Measurements from ENCODE around the gene KCNH5. TPM values are rescaled to one million over a fixed set of nuclear protein-coding genes. Genes with fewer than 3 reads are reported as not detected.

KCNH5 gene
- total RNA-seq, 2 experiments from 2014 or later = not detected

DNA sequence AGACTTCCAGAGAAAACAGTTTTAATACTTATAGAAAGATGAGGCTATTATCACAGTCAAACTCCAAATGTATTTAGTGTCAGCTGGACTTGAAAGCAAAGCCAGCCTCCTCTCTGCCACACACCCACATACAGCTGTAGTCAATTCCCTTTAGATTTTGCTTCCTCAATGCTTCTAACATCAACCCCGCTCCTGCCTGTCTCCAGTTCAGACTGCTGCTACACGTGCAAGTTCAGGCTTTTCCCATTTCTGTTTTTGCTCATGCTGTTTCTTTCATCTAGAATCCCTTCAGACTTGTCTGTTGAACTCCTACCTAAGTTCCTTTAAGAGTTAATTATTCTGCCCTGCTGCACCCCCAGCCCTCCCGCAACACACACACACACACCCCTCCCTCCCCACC is 380.0 kb downstream of the KCNH5 start:
- ATAC-seq (ENCODE audit: poor library complexity) = no peak
- Histone ChIP-seq H3K27me3 (ENCODE audit: control insufficient read depth in 1 of 2, insufficient read depth in 2 of 2, low read length in 2 of 2) (no peaks in the 10 kb centered on the region), H3K27ac (ENCODE audit: low read depth in 1 of 2, low read length in 2 of 2) (no peak overlapping the region), H3K36me3 (ENCODE audit: insufficient read depth, low read length) (no peaks in the 10 kb centered on the region), H3K4me1 (ENCODE audit: insufficient read depth, low read length) (no peaks in the 10 kb centered on the region), H3K4me3 (ENCODE audit: low read length) (no peak overlapping the region), H3K9me3 (ENCODE audit: control insufficient read depth in 1 of 2, insufficient read depth in 1 of 2, low read length in 2 of 2) (no peaks in the 10 kb centered on the region)
- no peak overlapping the region for H3K4me3 Mint-ChIP-seq
- POLR2A ChIA-PET = no interaction called here
- H3K4me1 Mint-ChIP-seq (ENCODE audit: low read depth) = no peaks in the 10 kb centered on the region
- peaks cover 6% of the 10 kb centered on the region for H3K9me3 Mint-ChIP-seq
- CTCF ChIA-PET = no interaction called here
- H3K36me3 Mint-ChIP-seq (ENCODE audit: low read depth) = no peaks in the 10 kb centered on the region
- no peak overlapping the region for H3K27ac Mint-ChIP-seq
- TF ChIP-seq, protein P1, sequence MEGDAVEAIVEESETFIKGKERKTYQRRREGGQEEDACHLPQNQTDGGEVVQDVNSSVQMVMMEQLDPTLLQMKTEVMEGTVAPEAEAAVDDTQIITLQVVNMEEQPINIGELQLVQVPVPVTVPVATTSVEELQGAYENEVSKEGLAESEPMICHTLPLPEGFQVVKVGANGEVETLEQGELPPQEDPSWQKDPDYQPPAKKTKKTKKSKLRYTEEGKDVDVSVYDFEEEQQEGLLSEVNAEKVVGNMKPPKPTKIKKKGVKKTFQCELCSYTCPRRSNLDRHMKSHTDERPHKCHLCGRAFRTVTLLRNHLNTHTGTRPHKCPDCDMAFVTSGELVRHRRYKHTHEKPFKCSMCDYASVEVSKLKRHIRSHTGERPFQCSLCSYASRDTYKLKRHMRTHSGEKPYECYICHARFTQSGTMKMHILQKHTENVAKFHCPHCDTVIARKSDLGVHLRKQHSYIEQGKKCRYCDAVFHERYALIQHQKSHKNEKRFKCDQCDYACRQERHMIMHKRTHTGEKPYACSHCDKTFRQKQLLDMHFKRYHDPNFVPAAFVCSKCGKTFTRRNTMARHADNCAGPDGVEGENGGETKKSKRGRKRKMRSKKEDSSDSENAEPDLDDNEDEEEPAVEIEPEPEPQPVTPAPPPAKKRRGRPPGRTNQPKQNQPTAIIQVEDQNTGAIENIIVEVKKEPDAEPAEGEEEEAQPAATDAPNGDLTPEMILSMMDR (IDR thresholded peaks at IDR 0.05) = no peak
- intact Hi-C loops (cut with DNase I, micrococcal nuclease) = no loop called here
- H3K27me3 Mint-ChIP-seq = no peaks in the 10 kb centered on the region
- DNase-seq = no peak

DNA sequence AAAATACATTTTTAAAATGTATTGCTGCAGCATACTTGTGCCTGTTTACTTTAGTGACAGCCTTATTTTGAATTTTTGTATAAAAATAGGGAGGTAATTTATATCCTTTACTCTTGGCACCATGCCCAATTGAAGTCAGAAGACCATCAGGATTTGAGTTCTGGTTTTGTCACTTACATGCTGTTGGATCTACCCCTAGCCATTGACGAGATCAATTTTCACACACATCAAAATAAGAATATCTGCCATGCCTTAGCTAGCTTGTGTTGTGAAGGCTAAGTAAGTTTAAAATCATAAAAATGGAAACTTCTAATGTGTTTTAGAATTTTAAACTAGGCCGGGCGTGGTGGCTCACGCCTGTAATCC is 381.8 kb downstream of the KCNH5 start:
- no peaks in the 10 kb centered on the region for H3K4me1 ChIP-seq (ENCODE audit: insufficient read depth, low read length)
- ChIA-PET POLR2A (no interaction called here), CTCF (no interaction called here)
- peaks cover 0 to 4% of the 10 kb centered on the region in 2 experiments for H3K9me3 ChIP-seq (ENCODE audit: control insufficient read depth in 1 of 2, insufficient read depth in 1 of 2, low read length in 2 of 2)
- no peaks in the 10 kb centered on the region for H3K27me3 ChIP-seq (ENCODE audit: control insufficient read depth in 1 of 2, insufficient read depth in 2 of 2, low read length in 2 of 2)
- TF ChIP-seq, protein P1 (IDR thresholded peaks at IDR 0.05) = no peak
- Mint-ChIP-seq H3K36me3 (ENCODE audit: low read depth) (no peaks in the 10 kb centered on the region), H3K27ac (no peak overlapping the region), H3K27me3 (no peaks in the 10 kb centered on the region), H3K4me3 (no peak overlapping the region), H3K9me3 (peaks cover 6% of the 10 kb centered on the region), H3K4me1 (ENCODE audit: low read depth) (no peaks in the 10 kb centered on the region)
- H3K4me3 ChIP-seq (ENCODE audit: low read length) = no peak overlapping the region
- H3K27ac ChIP-seq (ENCODE audit: low read depth in 1 of 2, low read length in 2 of 2) = no peak overlapping the region
- no peak for DNase-seq
- no peaks in the 10 kb centered on the region for H3K36me3 ChIP-seq (ENCODE audit: insufficient read depth, low read length)
- no peak for ATAC-seq (ENCODE audit: poor library complexity)
- intact Hi-C loops (cut with DNase I, micrococcal nuclease) = no loop called here

DNA sequence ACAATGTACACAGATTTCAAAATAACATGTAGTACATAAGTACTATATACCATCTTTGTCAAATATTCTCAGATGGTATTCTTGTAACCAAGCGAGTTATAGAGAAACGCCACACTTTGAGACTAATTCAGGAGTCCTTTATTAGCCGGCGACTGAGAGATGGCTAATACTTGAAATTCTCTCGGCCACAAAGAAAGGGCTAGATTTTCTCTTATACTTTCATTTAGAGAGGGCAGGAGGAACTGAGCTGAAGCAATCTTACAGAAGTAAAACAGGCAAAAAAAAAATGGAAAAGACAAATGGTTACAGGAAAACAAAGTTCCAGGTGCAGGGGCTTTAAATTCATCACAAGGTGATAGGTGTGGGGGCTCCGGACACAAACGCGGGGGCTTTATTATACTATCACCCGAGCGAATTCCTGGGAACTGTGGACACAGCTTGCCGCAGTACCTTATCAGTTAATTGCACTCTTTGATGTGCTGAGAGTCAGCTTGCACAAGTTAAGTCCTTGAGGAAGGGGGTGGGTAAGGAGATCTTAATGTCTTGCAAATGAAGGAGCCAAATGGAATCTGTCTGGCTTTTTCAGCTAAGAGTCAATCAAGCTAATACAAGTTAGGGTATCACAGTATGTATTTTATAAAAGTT is 382.3 kb downstream of the KCNH5 start:
- intact Hi-C loops (cut with DNase I, micrococcal nuclease) = no loop called here
- Histone ChIP-seq H3K27me3 (ENCODE audit: control insufficient read depth in 1 of 2, insufficient read depth in 2 of 2, low read length in 2 of 2) (no peaks in the 10 kb centered on the region), H3K4me1 (ENCODE audit: insufficient read depth, low read length) (no peaks in the 10 kb centered on the region), H3K36me3 (ENCODE audit: insufficient read depth, low read length) (no peaks in the 10 kb centered on the region), H3K27ac (ENCODE audit: low read depth in 1 of 2, low read length in 2 of 2) (no peak overlapping the region), H3K4me3 (ENCODE audit: low read length) (no peak overlapping the region), H3K9me3 (ENCODE audit: control insufficient read depth in 1 of 2, insufficient read depth in 1 of 2, low read length in 2 of 2) (peaks cover 0 to 4% of the 10 kb centered on the region in 2 experiments)
- POLR2A ChIA-PET = no interaction called here
- H3K4me1 Mint-ChIP-seq (ENCODE audit: low read depth) = no peaks in the 10 kb centered on the region
- H3K36me3 Mint-ChIP-seq (ENCODE audit: low read depth) = no peaks in the 10 kb centered on the region
- peaks cover 6% of the 10 kb centered on the region for H3K9me3 Mint-ChIP-seq
- ATAC-seq (ENCODE audit: poor library complexity) (no peak), DNase-seq (no peak)
- CTCF ChIA-PET = no interaction called here
- TF ChIP-seq, protein P1 (IDR thresholded peaks at IDR 0.05) = no peak
- no peaks in the 10 kb centered on the region for H3K27me3 Mint-ChIP-seq
- H3K27ac Mint-ChIP-seq = no peak overlapping the region
- H3K4me3 Mint-ChIP-seq = no peak overlapping the region
